GM12878 (cell line): Measurements from ENCODE around the gene TRIM41. TPM values are rescaled to one million over a fixed set of nuclear protein-coding genes. Genes with fewer than 3 reads are reported as not detected.

ENCODE experiments used
- ATAC-seq: fragments of 200-7000 bp; cut with Tn5 transposase; 3 replicates; pipeline ENCODE4 v1.9.1; 2020; ENCODE audit warnings: mild to moderate bottlenecking, moderate library complexity
- BruUV-seq: library from RNA; stranded (reverse); fragments of 400-500 nt; replicated peaks from 2 replicates; lab custom pipeline; 2021; lab: Mats Ljungman, UMichigan
- CTCF ChIA-PET: fragments of 300-600 bp; sonication (Branson Sonifier 250); formaldehyde crosslinking; extraction: SDS; loops from one replicate; lab custom pipeline; 2021; ENCODE audit warnings: inconsistent platforms; lab: Yijun Ruan, JAX
- POLR2A ChIA-PET: fragments of 350-600 bp; formaldehyde crosslinking; extraction: SDS; loops from one replicate; lab custom pipeline; 2021; ENCODE audit warnings: inconsistent platforms; lab: Charles Lee
- RAD21 ChIA-PET: fragments of 300-600 bp; sonication (Branson Sonifier 250); formaldehyde crosslinking; loops from one replicate; lab custom pipeline; 2023; ENCODE audit warnings: antibody characterized with exemption; ENCODE audit not compliant: unreplicated experiment; lab: Charles Lee
- SMC1A ChIA-PET: fragments of 300-600 bp; sonication (Branson Sonifier 250); formaldehyde crosslinking; loops from one replicate; lab custom pipeline; 2023; ENCODE audit not compliant: unreplicated experiment, uncharacterized antibody; lab: Charles Lee
- DNase-seq: peaks from one replicate; pipeline ENCODE4 v3.0.0-alpha.2; 2011; ENCODE audit warnings: low read depth, low spot score
- FAIRE-seq: peaks from 3 replicates; lab custom pipeline; 2011; peaks lifted over from hg19 to GRCh38; lab: Jason Lieb, UNC
- H2AFZ ChIP-seq: 2 replicates; pipeline ENCODE4 v1.6.0; 2011; ENCODE audit warnings: low read depth, low read length, control low read depth; ENCODE audit not compliant: control insufficient read depth
- H3K27ac ChIP-seq: 2 replicates; pipeline ENCODE4 v1.5.1; 2011; ENCODE audit warnings: control low read depth; ENCODE audit not compliant: control insufficient read depth, insufficient read depth
- H3K27me3 ChIP-seq, 2 experiments: replicated peaks in 1 of 2; 2 replicates each; pipeline versions ENCODE4 v1.6.0 to v1.6.1; 2011; ENCODE audit warnings: low read length in 1 of 2; ENCODE audit not compliant: control insufficient read depth in 2 of 2, insufficient read depth in 2 of 2
- H3K36me3 ChIP-seq, 2 experiments: 2 replicates each; pipeline ENCODE4 v1.5.1; 2011; ENCODE audit warnings: low read length in 1 of 2; ENCODE audit not compliant: control insufficient read depth in 2 of 2, insufficient read depth in 2 of 2
- H3K4me1 ChIP-seq: 2 replicates; pipeline ENCODE4 v1.6.1; 2011; ENCODE audit warnings: mild to moderate bottlenecking, low read length, moderate library complexity, mixed read lengths; ENCODE audit not compliant: control insufficient read depth, insufficient read depth
- H3K4me2 ChIP-seq: 2 replicates; pipeline ENCODE4 v1.6.0; 2011; ENCODE audit warnings: control low read depth; ENCODE audit not compliant: control insufficient read depth, insufficient read depth
- H3K4me3 ChIP-seq: fragments of 200-600 bp; sonication (generic); 2 replicates; pipeline ENCODE4 v1.5.1; 2016
- H3K79me2 ChIP-seq: 2 replicates; pipeline ENCODE4 v1.6.0; 2011; ENCODE audit warnings: low read length; ENCODE audit not compliant: control insufficient read depth, insufficient read depth
- H3K9ac ChIP-seq: 2 replicates; pipeline ENCODE4 v1.8.0; 2011; ENCODE audit warnings: low read length, control low read depth, mixed read lengths; ENCODE audit not compliant: control insufficient read depth, insufficient read depth
- H3K9me3 ChIP-seq: replicated peaks from 3 replicates; pipeline ENCODE4 v1.5.1; 2011; ENCODE audit warnings: mild to moderate bottlenecking, low read length; ENCODE audit not compliant: control insufficient read depth, insufficient read depth
- H4K20me1 ChIP-seq: 2 replicates; pipeline ENCODE4 v1.6.0; 2011; ENCODE audit not compliant: control insufficient read depth, insufficient read depth
- ELK1 ChIP-seq: IDR thresholded peaks from 2 replicates; pipeline ENCODE4 v1.6.1; 2012; ENCODE audit warnings: low read depth, low read length, improper control_type of control experiment
- EZH2 ChIP-seq: IDR thresholded peaks from 2 replicates; pipeline ENCODE4 v1.6.1; 2012; ENCODE audit warnings: low read depth, mild to moderate bottlenecking, control low read depth, inconsistent platforms, low read length, borderline replicate concordance; ENCODE audit not compliant: control insufficient read depth
- HDGF ChIP-seq: fragments of 450-650 bp; IDR thresholded peaks from 2 replicates; pipeline ENCODE4 v1.6.1; 2016; ENCODE audit warnings: antibody characterized with exemption
- NBN ChIP-seq: fragments of 450-650 bp; IDR thresholded peaks from 2 replicates; pipeline ENCODE4 v1.6.1; 2016
- POLR2A ChIP-seq: IDR thresholded peaks from 2 replicates; pipeline ENCODE4 v1.6.1; 2011; ENCODE audit warnings: low read depth, mild to moderate bottlenecking, low read length
- WGBS: methylation state at CpG from one replicate; pipeline ENCODE4 v1.1.6; 2016; ENCODE audit warnings: low lambda C conversion rate; ENCODE audit not compliant: insufficient replicate concordance, insufficient coverage; ENCODE audit errors: missing lambda C conversion rate; 5-methylcytosine and 5-hydroxymethylcytosine counted together
- in situ Hi-C: fragments of 300-500 bp; cut with MboI; formaldehyde crosslinking; loops from 9 replicates; pipeline ENCODE4 v1.14.3; 2018; ENCODE audit warnings: mixed read lengths
- intact Hi-C: fragments of 100-400 bp; cut with micrococcal nuclease; formaldehyde crosslinking; loops from one replicate; pipeline ENCODE4 v1.14.2; 2022; ENCODE audit not compliant: unreplicated experiment
- polyA plus RNA-seq, 11 experiments: library from polyadenylated mRNA; depleted of rRNA in 4 of 11; unstranded in 6 of 11; stranded (reverse) in 5 of 11; fragments of >200 nt; fragmentation: Nextera tagmentation in 4 of 11; fragmentation: Illumina TruSeq in 1 of 11; extraction: Ambion mirVana in 4 of 11; extraction: Trizol in 1 of 11; gene quantifications; 1 replicate in 1 of 11; 2 replicates in 10 of 11; pipeline versions ENCODE4 v1.2.1 to v1.2.3, GENCODE V29; 2011 to 2016; ENCODE audit warnings: inconsistent platforms in 2 of 11, missing spikeins in 2 of 11, low read depth in 1 of 11
- total RNA-seq, 4 experiments: library from RNA; depleted of rRNA in 3 of 4; stranded (reverse); fragments of >200 nt in 3 of 4; fragmentation: Illumina TruSeq in 1 of 4; extraction: Trizol in 1 of 4; gene quantifications; 2 replicates each; pipeline versions ENCODE4 v1.2.1 to v1.2.3, GENCODE V29; 2013 to 2021

The TRIM41 gene
- total and polyA plus RNA-seq, 10 of the 15 experiments (the other 5 are each of a cell fraction or from before 2014, with no cell fraction given) = 1.0 to 28.9 (median 10.6) TPM

- Histone ChIP-seq H4K20me1 (no peaks in the 10 kb centered on the region), H3K9me3 (no peaks in the 10 kb centered on the region), H3K79me2 (no peaks in the 10 kb centered on the region), H3K4me1 (peaks cover 14% of the 10 kb centered on the region)
- RAD21 ChIA-PET = interaction anchor here (0.8 to 5.0 kb wide), 9 partner anchors 8 to 55 kb away, joined by 3 to 72 read pairs (median 10); partner anchors contain the start of genes TRIM41 and TRIM52
- POLR2A ChIA-PET = interaction anchor here (0.5 to 3.5 kb wide), 8 partner anchors 10 to 56 kb away, joined by 3 to 41 read pairs (median 8); no protein-coding TSS in a partner anchor
- TF ChIP-seq NBN (0 out of 2 replicates have a peak, but pooled peaks have one; percentile 14), HDGF (0 out of 2 replicates have a peak, but pooled peaks have one; percentile 16), POLR2A (no peak), EZH2 (0 out of 2 replicates have a peak, but pooled peaks have one; percentile 14), ELK1 (no peak)
- TF ChIP-seq, all 136 proteins: peak for 3
- intact Hi-C loops = no loop called here
- no TSS peak for BruUV-seq
- Histone ChIP-seq H3K36me3 (no peaks in the 10 kb centered on the region), H3K27me3 (peaks cover 4 to 8% of the 10 kb centered on the region in 2 experiments; a peak in 3 of 4 replicates), H3K27ac (no peak overlapping the region), H3K4me2 (peak overlapping the region; percentile 83), H2AFZ (no peak overlapping the region), H3K4me3 (peak overlapping the region; percentile 70), H3K9ac (peak overlapping the region; percentile 0; the same call in 1 of the 2 replicates)
- in situ Hi-C loops = no loop called here
- no peak for DNase-seq
- WGBS = 12% methylated on average over 37 of the region's 37 CpGs
- ChIA-PET CTCF (interaction anchor here (0.8 to 8.2 kb wide), 7 partner anchors 8 to 56 kb away, joined by 3 to 96 read pairs (median 5); no protein-coding TSS in a partner anchor), SMC1A (interaction anchor here (1.1 to 6.5 kb wide), 10 partner anchors 8 to 72 kb away, joined by 3 to 40 read pairs (median 6); partner anchors contain the start of gene TRIM41)
- FAIRE-seq = no peak
- ATAC-seq = peak; percentile 5; the same call in 1 of the 3 replicates
Measured at GRCh38 chr5:181205761-181206649, 17.1 kb upstream of the TRIM41 start.
